Liver (tissue), 9 donors: ENCODE results near the gene PLAU. TPM values are rescaled to one million over a fixed set of nuclear protein-coding genes. Genes with fewer than 3 reads are reported as not detected.

Source experiments
- DNase-seq: peaks from one replicate; pipeline ENCODE4 v3.0.0-alpha.2; 2017; ENCODE audit warnings: low spot score
- H3K27ac ChIP-seq, 2 donors: one replicate each; pipeline ENCODE4 v1.7.0; 2013; ENCODE audit warnings: inconsistent platforms in 2 of 2, low read length in 2 of 2, control low read depth in 1 of 2, low read depth in 1 of 2, mild to moderate bottlenecking in 1 of 2
- H3K27me3 ChIP-seq, 4 donors: one replicate each; pipeline versions ENCODE4 v1.6.1 to v1.7.0; 2013; ENCODE audit warnings: low read length in 3 of 4, inconsistent platforms in 1 of 4, mild to moderate bottlenecking in 1 of 4, moderate library complexity in 1 of 4; ENCODE audit not compliant: control insufficient read depth in 4 of 4, insufficient read depth in 4 of 4
- H3K36me3 ChIP-seq, 4 donors: one replicate each; pipeline versions ENCODE4 v1.6.1 to v1.7.0; 2013; ENCODE audit warnings: low read length in 3 of 4, mild to moderate bottlenecking in 3 of 4, low read depth in 1 of 4, moderate library complexity in 1 of 4; ENCODE audit not compliant: control insufficient read depth in 4 of 4, insufficient read depth in 3 of 4
- H3K4me1 ChIP-seq, 4 donors: one replicate each; pipeline versions ENCODE4 v1.6.1 to v1.7.0; 2013; ENCODE audit warnings: low read length in 3 of 4, mild to moderate bottlenecking in 3 of 4, moderate library complexity in 1 of 4; ENCODE audit not compliant: control insufficient read depth in 4 of 4, insufficient read depth in 4 of 4
- H3K4me3 ChIP-seq, 3 donors: one replicate each; pipeline versions ENCODE4 v1.6.1 to v1.7.0; 2013; ENCODE audit warnings: low read length in 3 of 3, control low read depth in 1 of 3, low read depth in 1 of 3, mild to moderate bottlenecking in 1 of 3
- H3K9ac ChIP-seq, 2 donors: one replicate each; pipeline ENCODE4 v1.7.0; 2013; ENCODE audit warnings: low read length in 2 of 2, mild to moderate bottlenecking in 2 of 2, moderate library complexity in 2 of 2, control low read depth in 1 of 2, low read depth in 1 of 2
- H3K9me3 ChIP-seq, 4 donors: one replicate each; pipeline versions ENCODE4 v1.6.1 to v1.7.0; 2013; ENCODE audit warnings: low read length in 3 of 4; ENCODE audit not compliant: control insufficient read depth in 4 of 4
- EGR1 ChIP-seq, 2 donors: IDR thresholded peaks; 2 replicates each; pipeline ENCODE4 v1.6.1; 2016 to 2018; ENCODE audit warnings: antibody characterized with exemption in 2 of 2, low read depth in 2 of 2
- FOXA1 ChIP-seq: IDR thresholded peaks from 2 replicates; pipeline ENCODE4 v1.6.1; 2016; ENCODE audit warnings: antibody characterized with exemption
- FOXA2 ChIP-seq: IDR thresholded peaks from 2 replicates; pipeline ENCODE4 v1.6.1; 2016; ENCODE audit warnings: antibody characterized with exemption
- HNF4G ChIP-seq: IDR thresholded peaks from 2 replicates; pipeline ENCODE4 v1.6.1; 2016; ENCODE audit warnings: antibody characterized with exemption
- NR2F2 ChIP-seq: IDR thresholded peaks from 2 replicates; pipeline ENCODE4 v1.6.1; 2016; ENCODE audit warnings: antibody characterized with exemption
- RAD21 ChIP-seq, 2 donors: IDR thresholded peaks; 2 replicates each; pipeline ENCODE4 v1.6.1; 2016; ENCODE audit warnings: antibody characterized with exemption in 2 of 2, mild to moderate bottlenecking in 2 of 2
- RXRA ChIP-seq, 2 donors: IDR thresholded peaks; 2 replicates each; pipeline ENCODE4 v1.6.1; 2017 to 2018; ENCODE audit warnings: antibody characterized with exemption in 2 of 2, mild to moderate bottlenecking in 1 of 2
- TAF1 ChIP-seq: conservative IDR thresholded peaks from 2 replicates; pipeline ENCODE4 v1.6.1; 2016; ENCODE audit warnings: antibody characterized with exemption, mild to moderate bottlenecking
- YY1 ChIP-seq: IDR thresholded peaks from 2 replicates; pipeline ENCODE4 v1.6.1; 2016; ENCODE audit warnings: antibody characterized with exemption, mild to moderate bottlenecking
- WGBS: extraction: QIAGEN DNeasy Blood & Tissue Kit; methylation state at CpG from one replicate; pipeline ENCODE4 v1.1.7; 2013; 5-methylcytosine and 5-hydroxymethylcytosine counted together
- polyA plus RNA-seq, 2 donors: library from polyadenylated mRNA; stranded (reverse) in 1 of 2; unstranded in 1 of 2; fragments of 200-250 nt in 1 of 2; fragments of >200 nt in 1 of 2; fragmentation: Nextera tagmentation in 1 of 2; extraction: Ambion mirVana in 1 of 2; gene quantifications; one replicate each; pipeline versions ENCODE4 v1.2.1 to v1.2.3, GENCODE V29; 2013 to 2015
- total RNA-seq, 2 donors: library from RNA; depleted of rRNA; stranded (reverse); fragments of >200 nt; gene quantifications; one replicate each; pipeline ENCODE4 v1.2.3, GENCODE V29; 2014
- TF ChIP-seq, protein P1 (sequence below): IDR thresholded peaks from 2 replicates; pipeline ENCODE4 v1.6.1; 2016; ENCODE audit warnings: antibody characterized with exemption
- TF ChIP-seq, protein P2 (sequence below): IDR thresholded peaks from 2 replicates; pipeline ENCODE4 v1.6.1; 2016; ENCODE audit warnings: antibody characterized with exemption
- TF ChIP-seq, protein P3 (sequence below): fragments of 150-350 bp; IDR thresholded peaks from 2 replicates; pipeline ENCODE4 v1.5.1; 2017; ENCODE audit warnings: improper control_type of control experiment, low read depth, low read length; ENCODE audit not compliant: missing input control
- TF ChIP-seq, protein P4 (sequence below): IDR thresholded peaks from 2 replicates; pipeline ENCODE4 v1.6.1; 2016; ENCODE audit warnings: antibody characterized with exemption, mild to moderate bottlenecking
- TF ChIP-seq, protein P5 (sequence below): IDR thresholded peaks from 2 replicates; pipeline ENCODE4 v1.6.1; 2016; ENCODE audit warnings: antibody characterized with exemption
- donor health status: healthy.
- donor health status: healthy.
- donor health status: healthy.
- donor health status: healthy.
- donor health status: healthy.

The PLAU gene
- total and polyA plus RNA-seq, 4 donors = 0.40 to 1.0 (median 0.79) TPM

DNA sequence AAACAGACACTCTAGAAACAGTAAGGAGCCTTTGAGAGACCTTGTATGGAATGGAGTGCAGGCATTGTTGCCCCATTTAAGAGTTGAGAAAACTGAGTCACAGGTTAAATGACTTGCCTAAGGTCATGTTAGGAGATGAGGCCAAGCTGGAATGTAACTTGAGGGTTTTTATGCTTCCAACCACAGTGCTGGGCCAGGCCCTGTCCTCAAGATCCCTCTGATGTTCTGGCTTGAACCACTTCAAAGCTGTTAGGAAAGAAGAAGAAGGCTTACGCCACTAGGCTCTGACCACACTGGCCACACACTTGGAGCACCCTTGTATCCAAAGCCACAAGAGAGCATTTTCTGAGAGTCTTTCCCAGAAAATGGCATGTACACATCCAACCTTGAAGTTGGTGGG lies 42.7 kb downstream of the PLAU start:
- H3K27ac ChIP-seq = no peak overlapping the region
- peaks cover 0 to 6% (median 0%) of the 10 kb centered on the region in 4 donors for H3K4me1 ChIP-seq
- no peak for TF ChIP-seq RXRA (IDR thresholded peaks at IDR 0.05)
- TF ChIP-seq NR2F2 = no peak
- no peak for TF ChIP-seq RAD21 (IDR thresholded peaks at IDR 0.05)
- TF ChIP-seq TAF1 = no peak
- TF ChIP-seq, protein P1, sequence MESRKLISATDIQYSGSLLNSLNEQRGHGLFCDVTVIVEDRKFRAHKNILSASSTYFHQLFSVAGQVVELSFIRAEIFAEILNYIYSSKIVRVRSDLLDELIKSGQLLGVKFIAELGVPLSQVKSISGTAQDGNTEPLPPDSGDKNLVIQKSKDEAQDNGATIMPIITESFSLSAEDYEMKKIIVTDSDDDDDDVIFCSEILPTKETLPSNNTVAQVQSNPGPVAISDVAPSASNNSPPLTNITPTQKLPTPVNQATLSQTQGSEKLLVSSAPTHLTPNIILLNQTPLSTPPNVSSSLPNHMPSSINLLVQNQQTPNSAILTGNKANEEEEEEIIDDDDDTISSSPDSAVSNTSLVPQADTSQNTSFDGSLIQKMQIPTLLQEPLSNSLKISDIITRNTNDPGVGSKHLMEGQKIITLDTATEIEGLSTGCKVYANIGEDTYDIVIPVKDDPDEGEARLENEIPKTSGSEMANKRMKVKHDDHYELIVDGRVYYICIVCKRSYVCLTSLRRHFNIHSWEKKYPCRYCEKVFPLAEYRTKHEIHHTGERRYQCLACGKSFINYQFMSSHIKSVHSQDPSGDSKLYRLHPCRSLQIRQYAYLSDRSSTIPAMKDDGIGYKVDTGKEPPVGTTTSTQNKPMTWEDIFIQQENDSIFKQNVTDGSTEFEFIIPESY = no peak
- TF ChIP-seq, protein P2, sequence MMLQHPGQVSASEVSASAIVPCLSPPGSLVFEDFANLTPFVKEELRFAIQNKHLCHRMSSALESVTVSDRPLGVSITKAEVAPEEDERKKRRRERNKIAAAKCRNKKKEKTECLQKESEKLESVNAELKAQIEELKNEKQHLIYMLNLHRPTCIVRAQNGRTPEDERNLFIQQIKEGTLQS = no peak
- no peak for TF ChIP-seq HNF4G
- TF ChIP-seq, protein P3, sequence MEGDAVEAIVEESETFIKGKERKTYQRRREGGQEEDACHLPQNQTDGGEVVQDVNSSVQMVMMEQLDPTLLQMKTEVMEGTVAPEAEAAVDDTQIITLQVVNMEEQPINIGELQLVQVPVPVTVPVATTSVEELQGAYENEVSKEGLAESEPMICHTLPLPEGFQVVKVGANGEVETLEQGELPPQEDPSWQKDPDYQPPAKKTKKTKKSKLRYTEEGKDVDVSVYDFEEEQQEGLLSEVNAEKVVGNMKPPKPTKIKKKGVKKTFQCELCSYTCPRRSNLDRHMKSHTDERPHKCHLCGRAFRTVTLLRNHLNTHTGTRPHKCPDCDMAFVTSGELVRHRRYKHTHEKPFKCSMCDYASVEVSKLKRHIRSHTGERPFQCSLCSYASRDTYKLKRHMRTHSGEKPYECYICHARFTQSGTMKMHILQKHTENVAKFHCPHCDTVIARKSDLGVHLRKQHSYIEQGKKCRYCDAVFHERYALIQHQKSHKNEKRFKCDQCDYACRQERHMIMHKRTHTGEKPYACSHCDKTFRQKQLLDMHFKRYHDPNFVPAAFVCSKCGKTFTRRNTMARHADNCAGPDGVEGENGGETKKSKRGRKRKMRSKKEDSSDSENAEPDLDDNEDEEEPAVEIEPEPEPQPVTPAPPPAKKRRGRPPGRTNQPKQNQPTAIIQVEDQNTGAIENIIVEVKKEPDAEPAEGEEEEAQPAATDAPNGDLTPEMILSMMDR = no peak
- no peak overlapping the region for H3K4me3 ChIP-seq
- H3K27me3 ChIP-seq = no peaks in the 10 kb centered on the region
- 85% methylated on average over 1 of the region's 1 CpG for WGBS
- H3K9me3 ChIP-seq = no peaks in the 10 kb centered on the region
- no peaks in the 10 kb centered on the region for H3K36me3 ChIP-seq
- no peak for DNase-seq
- no peak overlapping the region for H3K9ac ChIP-seq

DNA sequence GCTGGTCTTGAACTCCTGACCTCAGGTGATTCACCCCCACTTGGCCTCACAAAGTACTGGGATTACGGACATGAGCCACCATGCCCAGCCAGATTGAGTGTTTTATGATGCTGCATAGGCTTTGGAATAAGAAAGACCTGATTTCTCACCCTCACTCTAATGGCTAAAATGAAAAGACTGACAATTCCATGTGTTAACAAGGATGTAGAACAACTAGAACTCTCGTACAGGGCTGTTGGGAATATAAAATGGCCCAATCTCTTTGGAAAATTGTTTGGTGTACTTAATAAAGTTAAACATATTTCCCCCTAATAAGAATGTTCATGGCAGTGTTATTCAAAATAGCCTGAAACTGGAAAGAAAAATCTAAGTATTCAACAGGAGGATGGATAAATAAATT lies 43.8 kb downstream of the PLAU start:
- WGBS = 95% methylated on average over 2 of the region's 2 CpGs
- DNase-seq = no peak
- H3K36me3 ChIP-seq = no peaks in the 10 kb centered on the region
- H3K4me3 ChIP-seq = no peak overlapping the region
- no peak overlapping the region for H3K27ac ChIP-seq
- H3K9me3 ChIP-seq = no peaks in the 10 kb centered on the region
- TF ChIP-seq, protein P4, sequence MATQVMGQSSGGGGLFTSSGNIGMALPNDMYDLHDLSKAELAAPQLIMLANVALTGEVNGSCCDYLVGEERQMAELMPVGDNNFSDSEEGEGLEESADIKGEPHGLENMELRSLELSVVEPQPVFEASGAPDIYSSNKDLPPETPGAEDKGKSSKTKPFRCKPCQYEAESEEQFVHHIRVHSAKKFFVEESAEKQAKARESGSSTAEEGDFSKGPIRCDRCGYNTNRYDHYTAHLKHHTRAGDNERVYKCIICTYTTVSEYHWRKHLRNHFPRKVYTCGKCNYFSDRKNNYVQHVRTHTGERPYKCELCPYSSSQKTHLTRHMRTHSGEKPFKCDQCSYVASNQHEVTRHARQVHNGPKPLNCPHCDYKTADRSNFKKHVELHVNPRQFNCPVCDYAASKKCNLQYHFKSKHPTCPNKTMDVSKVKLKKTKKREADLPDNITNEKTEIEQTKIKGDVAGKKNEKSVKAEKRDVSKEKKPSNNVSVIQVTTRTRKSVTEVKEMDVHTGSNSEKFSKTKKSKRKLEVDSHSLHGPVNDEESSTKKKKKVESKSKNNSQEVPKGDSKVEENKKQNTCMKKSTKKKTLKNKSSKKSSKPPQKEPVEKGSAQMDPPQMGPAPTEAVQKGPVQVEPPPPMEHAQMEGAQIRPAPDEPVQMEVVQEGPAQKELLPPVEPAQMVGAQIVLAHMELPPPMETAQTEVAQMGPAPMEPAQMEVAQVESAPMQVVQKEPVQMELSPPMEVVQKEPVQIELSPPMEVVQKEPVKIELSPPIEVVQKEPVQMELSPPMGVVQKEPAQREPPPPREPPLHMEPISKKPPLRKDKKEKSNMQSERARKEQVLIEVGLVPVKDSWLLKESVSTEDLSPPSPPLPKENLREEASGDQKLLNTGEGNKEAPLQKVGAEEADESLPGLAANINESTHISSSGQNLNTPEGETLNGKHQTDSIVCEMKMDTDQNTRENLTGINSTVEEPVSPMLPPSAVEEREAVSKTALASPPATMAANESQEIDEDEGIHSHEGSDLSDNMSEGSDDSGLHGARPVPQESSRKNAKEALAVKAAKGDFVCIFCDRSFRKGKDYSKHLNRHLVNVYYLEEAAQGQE = no peak
- TF ChIP-seq, protein P5, sequence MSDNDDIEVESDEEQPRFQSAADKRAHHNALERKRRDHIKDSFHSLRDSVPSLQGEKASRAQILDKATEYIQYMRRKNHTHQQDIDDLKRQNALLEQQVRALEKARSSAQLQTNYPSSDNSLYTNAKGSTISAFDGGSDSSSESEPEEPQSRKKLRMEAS = no peak
- TF ChIP-seq YY1 = no peak
- no peak for TF ChIP-seq FOXA2
- no peak for TF ChIP-seq EGR1 (IDR thresholded peaks at IDR 0.05; ENCODE audit: low read depth in 2 of 2)
- TF ChIP-seq FOXA1 = no peak
- no peak for TF ChIP-seq RXRA (IDR thresholded peaks at IDR 0.05)
- H3K4me1 ChIP-seq = peaks cover 0 to 6% (median under 1%) of the 10 kb centered on the region in 4 donors
- H3K27me3 ChIP-seq = no peaks in the 10 kb centered on the region
- H3K9ac ChIP-seq = no peak overlapping the region
